GM19035 (cell line): ENCODE data around the gene STUM.
"Not testable (repeated sequence)": the region's sequence is repeated elsewhere in the genome, so short reads cannot be mapped to it uniquely, and the experiment has no call there.

ENCODE experiments used
- ATAC-seq: cut with Tn5 transposase; IDR thresholded peaks from one replicate; pipeline ENCODE4 v1.9.1; 2021; ENCODE audit not compliant: unreplicated experiment

STUM gene

DNA sequence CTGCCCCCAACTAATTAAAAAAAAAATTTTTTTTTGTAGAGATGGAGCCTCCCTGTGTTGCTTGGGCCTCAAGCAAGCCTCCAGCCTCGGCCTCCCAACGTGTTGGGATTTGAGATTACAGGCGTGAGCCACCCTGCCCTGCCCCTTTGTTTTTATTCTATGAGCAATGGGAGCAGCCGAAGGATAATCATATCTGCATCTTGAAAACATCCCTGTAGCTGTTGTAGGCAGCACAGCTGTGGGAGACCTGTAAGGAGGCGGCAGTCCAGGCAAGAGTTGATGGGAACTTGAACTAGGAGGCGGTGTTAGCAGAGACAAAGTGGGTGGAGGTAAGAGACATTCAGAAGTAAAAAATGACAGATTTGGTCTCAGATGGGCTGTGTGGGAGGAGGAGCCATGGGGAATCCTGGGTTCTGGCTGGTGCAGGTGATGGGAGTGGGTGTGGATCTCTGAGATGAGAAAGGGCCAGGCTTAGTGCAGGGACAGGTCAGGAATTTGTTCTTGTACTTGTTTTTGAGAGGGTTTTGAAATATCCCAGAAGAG is 31.3 kb downstream of the STUM start:
- ATAC-seq: no peak

DNA sequence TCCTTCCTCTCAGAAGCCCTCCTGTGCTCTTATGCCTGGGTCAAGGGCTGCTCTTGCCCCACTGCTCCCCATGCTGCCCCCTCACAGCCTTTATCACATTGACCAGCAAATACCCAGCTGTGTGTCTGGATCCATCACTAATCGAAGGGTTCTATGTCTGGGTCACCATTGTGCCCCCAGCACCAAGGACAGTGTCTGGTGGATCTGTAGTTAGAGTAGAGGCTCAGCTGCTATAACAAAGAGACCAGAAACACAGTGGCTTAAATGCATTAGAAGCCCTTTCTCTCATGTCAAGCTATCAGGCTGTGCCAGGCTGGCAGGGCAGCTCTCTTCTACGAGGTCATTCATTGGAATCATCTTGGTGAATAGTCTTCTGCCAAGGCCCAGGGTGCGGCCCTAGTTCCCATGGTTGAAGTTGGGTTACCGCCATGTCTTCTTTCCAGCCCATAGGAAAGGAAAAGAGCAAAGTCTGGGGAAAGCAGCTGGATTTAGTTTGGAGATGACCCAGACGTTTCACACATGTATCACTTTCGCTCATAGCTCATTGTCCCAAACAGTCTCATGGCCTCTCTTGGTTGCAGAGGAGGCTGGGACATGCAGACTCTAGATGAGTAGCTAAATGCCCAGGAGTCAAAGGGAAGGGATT is 32.2 kb downstream of the STUM start:
- no peak for ATAC-seq

DNA sequence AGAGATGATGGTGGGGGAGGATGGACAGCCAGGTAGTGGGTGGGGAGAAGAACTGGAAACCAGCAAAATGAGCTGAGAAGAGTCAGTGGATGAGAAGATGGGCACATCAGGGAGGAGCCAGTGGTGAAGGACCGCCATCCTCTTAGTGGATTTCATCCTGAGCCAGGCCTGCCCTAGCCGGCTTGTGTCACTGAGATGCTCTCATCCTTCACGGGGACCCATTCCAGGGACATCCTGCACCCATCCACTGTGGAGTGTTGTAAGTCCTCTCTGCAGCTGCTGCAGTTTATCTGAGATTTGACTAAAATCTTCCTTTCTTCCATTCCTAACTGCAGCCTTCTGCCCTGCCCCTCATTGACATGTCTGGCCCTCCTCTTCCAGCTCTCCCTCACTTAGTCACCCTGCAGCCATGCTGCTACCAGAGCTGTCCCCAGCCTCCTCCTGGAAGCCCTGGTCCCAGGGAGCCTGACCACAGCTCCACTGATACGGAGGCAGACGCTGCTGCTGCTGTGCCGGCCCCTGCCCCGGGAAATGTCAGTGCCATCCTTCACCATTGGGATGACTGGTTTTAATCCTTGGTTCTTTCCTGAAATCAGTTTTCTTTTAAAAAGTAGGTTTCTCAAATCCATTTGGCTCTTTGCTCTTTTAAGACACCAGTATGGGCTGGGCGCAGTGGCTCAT is 33.2 kb downstream of the STUM start:
- ATAC-seq: no peak

DNA sequence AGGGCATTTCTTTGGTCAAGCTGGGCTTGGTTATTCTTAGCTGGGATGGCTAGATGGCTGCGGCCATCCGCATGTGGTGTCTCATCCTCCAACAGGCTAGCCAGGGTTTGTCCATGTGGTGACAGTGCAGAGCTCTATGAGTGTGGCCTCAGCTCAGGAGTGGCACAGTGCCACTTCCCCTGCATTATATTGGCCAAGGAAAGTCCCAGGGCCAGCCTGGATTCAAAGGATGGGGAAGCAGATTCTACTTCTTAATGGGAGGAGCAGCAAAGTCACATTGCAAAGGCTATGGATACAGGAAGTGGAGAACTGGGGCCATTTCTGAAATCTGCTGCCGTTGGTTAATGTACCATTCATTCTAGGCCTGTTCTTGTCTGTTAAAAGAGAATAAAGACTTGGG is 34.4 kb downstream of the STUM start:
- ATAC-seq: no peak

DNA sequence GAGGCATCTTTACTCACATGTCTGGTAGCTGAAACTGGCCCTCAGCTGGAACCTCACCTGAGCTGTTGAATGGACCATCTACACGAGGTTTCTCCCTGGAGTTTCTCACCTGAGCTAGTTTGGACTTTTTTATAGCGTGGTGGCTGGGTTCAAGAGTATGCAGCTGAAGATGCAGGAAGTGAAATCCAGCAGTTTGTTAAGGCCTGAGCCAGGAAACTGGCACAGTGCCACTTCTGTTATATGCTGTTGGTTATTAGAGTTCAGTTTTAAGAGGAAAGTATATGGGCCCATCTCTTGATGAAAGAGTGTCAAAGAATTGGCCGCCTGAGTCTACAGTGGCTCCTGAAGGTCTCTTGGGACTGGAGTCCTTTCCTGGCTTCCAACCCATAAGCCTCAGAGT is 35.6 kb downstream of the STUM start:
- ATAC-seq: no peak

DNA sequence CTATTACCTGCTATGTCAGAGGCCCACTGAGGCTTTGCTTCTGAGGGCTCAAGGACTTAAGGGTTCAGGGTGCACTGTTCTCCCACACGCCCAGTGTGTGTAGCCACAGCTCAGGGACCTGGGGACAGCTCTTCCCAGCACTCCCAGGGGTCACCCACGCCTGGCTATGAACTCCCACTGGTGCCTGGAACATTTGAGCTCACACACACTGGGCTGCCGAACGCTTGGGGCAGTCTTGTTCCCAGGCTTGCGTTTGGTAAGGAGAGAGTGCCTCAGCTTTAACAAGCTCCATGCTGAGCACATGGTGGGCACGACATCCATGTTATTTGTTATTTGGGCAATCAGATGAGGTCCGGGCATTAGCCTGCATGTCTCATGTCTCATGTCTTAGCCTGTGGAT is 37.6 kb downstream of the STUM start:
- ATAC-seq: no peak

DNA sequence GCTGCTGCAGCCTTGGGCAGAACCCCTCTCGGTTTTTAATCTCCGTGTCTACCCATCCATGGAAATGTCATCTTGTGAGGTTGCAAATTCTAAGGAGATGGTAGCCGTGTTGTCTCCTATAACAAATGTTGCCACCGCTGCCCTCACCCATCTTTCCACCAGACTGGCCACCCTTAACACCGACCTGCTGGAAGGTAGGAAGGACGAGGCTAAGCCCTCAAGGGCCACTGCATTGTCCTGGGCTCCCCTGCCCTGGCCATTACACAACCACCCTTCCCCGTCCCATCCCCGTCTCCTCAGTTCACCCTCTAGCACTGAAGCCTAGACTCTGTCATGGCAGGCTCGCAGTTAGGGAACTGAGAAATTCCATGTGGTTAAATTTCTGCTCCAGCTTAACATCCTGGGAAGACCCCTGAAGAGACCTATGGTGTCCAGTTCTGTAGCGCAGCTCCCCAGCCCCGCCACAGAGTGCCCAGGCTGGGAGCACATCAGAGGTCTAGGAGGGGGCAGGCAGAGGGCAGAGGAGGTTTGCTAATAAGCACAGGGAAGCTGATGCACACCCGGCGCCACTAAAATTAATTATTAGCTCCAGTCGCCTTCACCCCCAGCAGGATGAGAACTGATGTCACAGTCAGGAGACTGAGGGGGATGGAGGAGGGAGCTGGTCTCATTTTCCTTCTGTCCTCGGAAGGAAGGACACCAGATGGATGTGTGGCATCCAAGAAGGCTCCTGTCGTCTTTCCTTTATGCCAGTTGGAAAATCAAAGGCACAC is 38.3 kb downstream of the STUM start:
- ATAC-seq: no peak

DNA sequence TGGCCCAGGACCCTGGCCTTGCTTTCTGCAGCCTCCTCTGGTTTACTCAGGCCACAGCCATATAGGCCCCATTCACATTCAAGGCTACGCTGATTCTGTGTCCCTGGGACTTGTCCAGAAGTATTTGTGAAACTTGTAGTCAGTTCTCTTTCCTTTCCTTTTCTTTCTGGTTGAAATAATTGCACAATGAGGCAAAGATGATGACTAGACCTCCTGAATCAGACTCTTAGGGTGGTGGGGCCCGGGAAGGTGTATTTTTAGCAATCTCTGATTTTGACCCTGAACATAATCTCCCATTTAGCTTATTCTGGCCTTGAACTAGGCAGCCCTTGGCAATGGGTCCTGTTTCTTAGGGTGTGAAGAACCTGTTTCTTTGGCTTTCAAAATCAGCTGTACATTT is 39.9 kb downstream of the STUM start:
- no peak for ATAC-seq

DNA sequence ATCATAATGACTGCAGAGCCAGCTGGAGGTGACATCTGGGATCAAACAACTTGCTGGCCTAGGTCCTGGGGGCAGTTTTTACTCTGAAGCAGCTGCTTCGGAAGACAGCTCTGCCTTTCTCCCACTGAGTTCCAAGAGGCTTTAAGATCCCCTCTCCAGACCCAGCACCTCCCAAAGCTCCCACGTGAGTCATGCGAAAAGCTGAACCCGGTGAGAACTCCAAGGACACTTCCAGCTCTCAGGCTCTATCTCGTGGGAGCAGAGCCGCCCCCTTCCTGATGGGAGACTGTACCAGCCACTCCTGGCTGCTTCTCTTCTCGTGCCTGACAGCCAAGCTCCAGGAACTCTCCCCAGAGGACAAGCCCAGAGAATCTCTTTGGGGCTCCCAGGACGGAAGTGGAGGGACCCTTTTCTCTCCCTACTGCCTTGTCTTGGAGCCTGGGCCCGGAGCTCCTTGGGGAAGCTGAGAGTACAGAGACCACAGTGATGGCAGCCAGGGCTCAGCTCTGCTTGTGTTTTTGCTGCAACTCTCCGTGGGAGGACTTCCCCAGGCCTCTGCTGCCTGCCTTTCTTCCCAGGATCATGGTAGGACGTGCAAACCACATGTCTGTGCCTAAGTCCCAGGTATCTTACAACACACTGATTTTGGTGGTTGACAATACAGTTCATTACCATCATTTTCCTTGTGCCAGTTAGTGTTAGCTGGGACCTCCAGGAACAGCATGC is 40.6 kb downstream of the STUM start:
- no peak for ATAC-seq

DNA sequence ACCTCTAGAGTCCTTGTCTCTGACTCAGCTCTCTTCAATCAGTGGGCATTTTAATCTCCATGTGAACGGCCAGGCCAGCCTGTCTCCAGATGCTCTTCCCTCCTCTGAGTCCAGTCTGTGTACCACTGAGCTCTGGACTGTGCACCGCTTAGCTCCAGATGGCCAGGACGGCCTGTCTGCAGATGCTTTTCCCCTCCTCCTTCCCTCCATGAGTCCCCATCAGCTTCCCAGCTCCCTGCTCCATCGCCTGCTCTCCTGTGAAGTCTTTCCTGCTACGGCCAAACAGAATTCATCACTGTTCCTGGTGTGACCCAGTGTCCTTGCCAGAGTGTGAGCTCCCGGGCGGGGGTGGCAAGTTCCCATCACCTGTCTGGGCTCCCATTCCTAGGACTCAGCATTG is 42.0 kb downstream of the STUM start:
- no peak for ATAC-seq

DNA sequence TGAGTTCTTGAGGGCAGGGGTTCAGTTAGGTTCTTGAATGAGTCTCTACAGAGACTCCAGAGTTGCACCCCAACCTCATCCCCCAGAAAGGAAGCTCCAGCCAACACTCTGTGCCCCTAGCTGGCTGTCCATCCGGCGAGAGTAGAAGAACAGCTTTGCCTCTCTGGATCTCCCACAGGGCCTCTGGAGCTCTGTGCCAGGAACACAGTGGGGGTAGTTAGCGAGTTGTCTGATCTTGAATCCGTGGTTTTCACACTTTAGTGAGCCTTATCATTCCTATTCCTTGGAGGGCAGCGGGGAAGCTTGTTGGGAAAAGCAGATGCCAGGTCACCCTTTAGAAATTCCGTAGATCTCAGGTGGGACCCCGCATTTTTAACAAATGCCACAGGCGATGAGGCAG is 45.0 kb downstream of the STUM start:
- ATAC-seq: no peak

DNA sequence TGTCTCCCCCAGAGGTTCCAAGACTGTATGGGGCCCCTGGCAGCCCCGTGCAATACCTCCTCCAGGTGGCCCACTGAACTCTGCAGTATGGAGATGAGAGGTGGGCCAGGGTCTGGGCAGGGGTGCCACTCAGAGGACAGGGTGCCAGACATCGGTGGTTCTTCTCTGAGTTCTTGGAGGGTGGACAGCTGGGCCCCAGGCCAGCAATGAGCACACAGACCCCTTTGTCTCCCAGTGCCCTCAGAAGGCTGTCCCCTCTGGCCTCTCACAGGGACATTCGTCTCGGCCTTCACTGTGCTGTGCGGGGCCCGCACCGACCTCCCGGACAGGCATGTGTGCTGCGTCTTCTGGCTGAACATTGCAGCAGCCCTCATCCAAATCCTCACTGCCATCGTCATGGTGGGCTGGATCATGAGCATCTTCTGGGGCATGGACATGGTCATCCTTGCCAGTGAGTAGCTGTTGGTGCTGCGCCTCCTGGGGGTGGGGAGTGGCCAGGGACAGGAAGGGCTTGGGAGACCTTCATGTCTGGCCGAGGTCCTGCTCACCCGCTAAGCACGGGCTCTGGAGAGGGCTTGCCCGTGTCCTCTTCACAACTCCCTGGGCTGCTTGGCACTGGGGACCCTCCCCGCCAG is 48.1 kb downstream of the STUM start:
- no peak for ATAC-seq

DNA sequence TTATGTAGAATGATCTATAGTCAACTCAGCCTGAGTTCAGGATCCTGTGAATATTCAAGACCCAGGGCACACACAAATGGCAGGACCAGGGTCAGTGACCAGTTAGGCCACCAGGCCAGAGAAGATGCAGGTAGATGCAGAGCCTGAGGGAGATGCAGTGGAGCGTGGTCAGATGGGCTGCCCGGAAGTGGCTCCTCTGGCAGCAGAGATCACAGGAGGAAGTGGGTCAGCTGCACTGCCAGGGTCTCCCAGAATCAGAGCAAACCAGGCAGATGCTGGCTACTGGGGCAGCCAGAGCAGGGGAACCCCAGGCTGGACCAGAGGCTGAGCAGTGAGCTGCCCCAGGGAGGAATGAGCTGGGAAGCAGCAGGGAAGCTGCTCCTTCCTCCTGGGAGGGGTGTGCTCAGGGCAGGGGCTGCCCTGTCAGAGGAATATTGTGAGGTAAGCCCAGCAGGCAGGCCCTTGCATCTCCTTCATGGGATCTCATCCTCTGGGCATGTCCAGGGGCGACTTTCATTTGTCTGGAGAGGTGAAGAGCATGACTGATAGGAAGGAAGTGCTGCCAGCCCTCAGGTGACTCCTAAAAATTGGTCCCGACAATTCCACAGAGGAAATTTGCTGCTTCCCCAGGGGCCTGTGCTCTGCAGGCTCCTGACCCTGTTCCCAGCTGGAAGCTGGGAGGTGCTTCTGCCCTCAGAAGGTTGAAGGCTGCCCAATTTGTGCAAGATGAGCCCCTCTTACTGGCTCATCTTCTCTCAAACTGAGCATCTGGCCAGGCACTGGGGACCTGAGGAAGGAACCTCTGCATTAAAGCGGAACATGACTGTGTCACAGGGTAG is 49.3 kb downstream of the STUM start:
- no peak for ATAC-seq

DNA sequence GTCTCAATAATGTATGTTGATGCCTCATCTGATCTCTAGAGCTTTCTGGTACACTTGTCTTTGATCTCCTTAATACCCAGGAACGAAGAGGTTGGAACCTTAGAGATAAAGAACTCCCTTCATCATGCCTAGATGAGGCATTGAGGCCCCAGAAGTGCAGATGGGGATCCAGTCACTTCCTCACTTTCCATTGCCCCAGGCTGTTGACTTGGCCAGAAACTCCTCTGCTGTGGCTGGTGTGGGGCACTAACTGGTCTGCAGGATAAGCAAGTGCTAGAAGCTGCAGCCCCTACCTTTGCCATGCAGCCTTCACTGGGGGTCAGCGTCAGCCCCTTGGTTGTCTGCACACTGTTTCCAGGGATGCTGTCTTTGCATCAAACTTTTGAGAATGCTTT is 49.9 kb downstream of the STUM start:
- ATAC-seq: no peak

DNA sequence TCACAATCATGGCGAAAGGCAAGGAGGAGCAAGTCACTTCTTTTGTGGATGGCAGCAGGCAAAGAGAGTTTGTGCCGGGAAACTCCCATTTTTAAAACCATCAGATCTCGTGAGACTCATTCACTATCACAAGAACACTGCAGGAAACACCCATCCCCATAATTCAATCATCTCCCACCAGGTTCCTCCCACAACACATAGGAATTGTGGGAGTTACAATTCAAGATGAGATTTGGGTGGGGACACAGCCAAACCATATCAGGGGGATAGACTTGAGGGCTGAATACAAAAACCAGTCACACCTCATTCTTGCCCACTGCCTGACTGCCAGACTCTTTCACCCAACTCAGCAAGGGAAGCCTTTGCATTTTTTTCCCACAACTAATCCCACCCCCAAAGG is 50.4 kb downstream of the STUM start:
- ATAC-seq: not testable (repeated sequence)

DNA sequence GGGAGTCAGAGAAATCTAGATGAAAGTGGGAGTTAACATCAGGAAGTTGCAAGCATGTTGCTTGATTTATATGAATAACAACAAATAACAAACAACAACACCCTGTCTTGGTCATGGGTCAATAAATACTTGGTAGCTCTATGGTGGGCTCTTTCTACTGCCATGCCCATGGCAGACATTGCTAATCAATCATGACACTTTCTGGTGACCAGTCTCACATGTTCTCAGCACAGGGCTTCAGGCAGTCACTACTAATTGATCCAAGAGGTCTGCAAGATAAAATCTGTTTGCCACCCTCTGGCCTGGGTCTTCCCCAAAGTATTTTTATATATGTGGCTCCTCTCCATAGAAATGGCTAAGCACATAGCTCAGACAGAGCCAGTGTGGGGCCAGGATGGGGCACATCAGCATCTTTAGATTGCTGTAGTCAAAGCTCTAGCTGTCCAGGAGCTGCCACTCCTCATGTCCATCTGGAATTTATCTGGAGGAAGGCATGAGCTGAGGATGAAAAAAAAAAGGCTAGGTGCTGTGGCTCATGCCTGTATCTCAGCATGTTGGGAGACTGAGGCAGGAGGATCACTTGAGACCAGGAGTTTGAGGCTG is 51.2 kb downstream of the STUM start:
- no peak for ATAC-seq

DNA sequence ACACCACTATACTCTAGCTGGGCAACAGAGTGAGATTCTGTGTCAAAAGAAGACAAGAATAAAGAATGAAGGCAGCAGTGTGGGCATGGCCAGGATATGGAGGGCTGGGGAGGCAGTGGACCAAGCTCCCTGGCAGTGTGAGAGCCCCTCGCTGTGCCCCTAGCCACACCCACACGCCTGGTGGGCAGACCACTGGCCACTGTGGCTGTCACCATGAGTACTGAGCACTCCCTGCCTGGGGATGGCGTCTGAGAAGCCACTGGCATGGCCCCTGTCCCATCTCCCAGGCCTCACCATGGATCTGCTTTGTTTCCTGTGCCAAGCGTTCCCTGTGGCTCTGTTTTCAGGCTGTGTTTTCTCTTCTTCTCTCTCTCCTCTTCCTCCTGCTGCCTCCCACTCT is 51.7 kb downstream of the STUM start:
- no peak for ATAC-seq

DNA sequence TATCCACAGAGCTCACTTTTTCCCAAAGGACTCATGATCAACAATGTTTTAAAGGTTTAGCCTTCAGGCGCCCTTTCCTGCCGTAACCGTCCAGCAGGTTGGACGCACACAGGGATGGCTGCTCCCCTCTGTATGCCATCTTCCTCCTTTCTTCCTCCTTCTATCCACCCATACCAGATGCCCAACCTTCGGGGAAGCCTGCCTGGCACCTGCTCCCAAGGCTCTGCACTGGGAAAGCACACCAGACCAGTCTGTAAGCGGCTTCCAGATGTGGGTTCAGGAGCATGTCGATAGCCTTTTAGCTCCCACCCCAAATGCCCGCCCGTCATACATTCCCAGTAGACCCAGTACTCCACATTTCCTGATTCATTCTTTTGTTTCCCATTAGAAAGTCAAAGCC is 52.9 kb downstream of the STUM start:
- no peak for ATAC-seq

DNA sequence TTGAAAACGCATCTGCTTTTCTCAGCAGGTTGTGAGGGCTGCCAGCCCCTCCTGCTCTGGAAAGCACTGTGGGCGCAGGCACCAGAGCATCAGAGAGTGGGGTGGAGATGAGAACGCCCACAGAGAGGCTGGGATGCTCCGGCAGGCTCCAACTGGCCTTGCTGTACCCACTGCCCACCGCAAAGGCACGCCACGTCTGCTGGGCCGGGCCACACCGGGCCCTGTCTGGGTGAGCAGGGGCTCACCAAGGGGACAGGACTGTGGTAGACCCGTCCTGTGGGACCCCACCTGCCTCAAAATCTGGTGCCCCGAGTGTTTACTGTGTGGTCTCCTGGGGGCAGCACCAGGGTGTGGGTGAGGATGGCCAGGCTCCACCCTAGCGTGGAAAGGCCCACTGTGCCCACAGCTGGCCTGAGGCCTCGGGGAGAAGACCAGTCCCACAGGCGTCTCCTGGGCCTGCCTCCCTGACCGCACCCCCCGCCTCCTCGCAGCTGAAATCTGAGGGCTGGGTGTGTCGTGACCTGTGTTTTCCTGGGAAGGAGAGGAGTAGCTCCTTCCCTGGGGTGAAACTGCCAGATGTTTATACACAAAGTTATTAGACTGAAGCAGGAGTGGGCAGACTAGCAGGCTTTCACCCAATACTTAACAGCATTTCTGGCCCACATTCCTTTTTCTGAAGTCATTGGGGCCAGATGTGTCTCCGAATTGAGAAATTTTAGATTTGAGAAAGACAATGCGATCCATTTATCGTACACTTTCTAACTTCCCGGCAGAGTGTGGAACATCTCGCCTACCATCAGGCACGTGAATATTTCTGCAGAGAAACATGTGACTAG is 53.8 kb downstream of the STUM start:
- no peak for ATAC-seq
